Ishikawa (cell line): ENCODE data around the gene TMEFF2.

ENCODE experiments used
- CEBPB ChIP-seq: IDR thresholded peaks from 2 replicates; pipeline ENCODE4 v1.6.1; 2012
- CREB1 ChIP-seq: IDR thresholded peaks from 2 replicates; pipeline ENCODE4 v1.6.1; 2012; ENCODE audit warnings: low read depth
- EGR1 ChIP-seq: IDR thresholded peaks from 2 replicates; pipeline ENCODE4 v1.6.1; 2012
- EP300 ChIP-seq: IDR thresholded peaks from 2 replicates; pipeline ENCODE4 v1.6.1; 2012; ENCODE audit warnings: borderline replicate concordance
- FOXM1 ChIP-seq: IDR thresholded peaks from 2 replicates; pipeline ENCODE4 v1.6.1; 2012; ENCODE audit warnings: low read depth, borderline replicate concordance
- NFIC ChIP-seq: IDR thresholded peaks from 2 replicates; pipeline ENCODE4 v1.6.1; 2012
- RAD21 ChIP-seq: IDR thresholded peaks from 2 replicates; pipeline ENCODE4 v1.6.1; 2012; ENCODE audit warnings: low read depth
- TAF1 ChIP-seq: IDR thresholded peaks from 2 replicates; pipeline ENCODE4 v1.6.1; 2012; ENCODE audit warnings: low read depth, mild to moderate bottlenecking
- TCF12 ChIP-seq: IDR thresholded peaks from 2 replicates; pipeline ENCODE4 v1.6.1; 2012; ENCODE audit warnings: low read depth
- TEAD4 ChIP-seq: IDR thresholded peaks from 2 replicates; pipeline ENCODE4 v1.6.1; 2012
- YY1 ChIP-seq: IDR thresholded peaks from 2 replicates; pipeline ENCODE4 v1.6.1; 2012; ENCODE audit warnings: low read depth
- ZBTB7A ChIP-seq: IDR thresholded peaks from 2 replicates; pipeline ENCODE4 v1.6.1; 2012; ENCODE audit warnings: low read depth
- TF ChIP-seq, protein P1 (sequence below): IDR thresholded peaks from 2 replicates; pipeline ENCODE4 v1.6.1; 2012
- TF ChIP-seq, protein P2 (sequence below): IDR thresholded peaks from 2 replicates; pipeline ENCODE4 v1.6.1; 2012; ENCODE audit warnings: low read depth, mild to moderate bottlenecking
- TF ChIP-seq, protein P3 (sequence below): IDR thresholded peaks from 2 replicates; pipeline ENCODE4 v1.6.1; 2012

Gene TMEFF2

GRCh38 chr2:192127434-192127833, 67.3 kb downstream of the TMEFF2 start:
- TF ChIP-seq CREB1 (no peak), TCF12 (no peak), FOXM1 (no peak), ZBTB7A (no peak), EP300 (no peak), EGR1 (no peak), RAD21 (no peak), TEAD4 (no peak), YY1 (no peak)
- TF ChIP-seq, protein P1, sequence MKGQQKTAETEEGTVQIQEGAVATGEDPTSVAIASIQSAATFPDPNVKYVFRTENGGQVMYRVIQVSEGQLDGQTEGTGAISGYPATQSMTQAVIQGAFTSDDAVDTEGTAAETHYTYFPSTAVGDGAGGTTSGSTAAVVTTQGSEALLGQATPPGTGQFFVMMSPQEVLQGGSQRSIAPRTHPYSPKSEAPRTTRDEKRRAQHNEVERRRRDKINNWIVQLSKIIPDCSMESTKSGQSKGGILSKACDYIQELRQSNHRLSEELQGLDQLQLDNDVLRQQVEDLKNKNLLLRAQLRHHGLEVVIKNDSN = no peak
- TF ChIP-seq, protein P2, sequence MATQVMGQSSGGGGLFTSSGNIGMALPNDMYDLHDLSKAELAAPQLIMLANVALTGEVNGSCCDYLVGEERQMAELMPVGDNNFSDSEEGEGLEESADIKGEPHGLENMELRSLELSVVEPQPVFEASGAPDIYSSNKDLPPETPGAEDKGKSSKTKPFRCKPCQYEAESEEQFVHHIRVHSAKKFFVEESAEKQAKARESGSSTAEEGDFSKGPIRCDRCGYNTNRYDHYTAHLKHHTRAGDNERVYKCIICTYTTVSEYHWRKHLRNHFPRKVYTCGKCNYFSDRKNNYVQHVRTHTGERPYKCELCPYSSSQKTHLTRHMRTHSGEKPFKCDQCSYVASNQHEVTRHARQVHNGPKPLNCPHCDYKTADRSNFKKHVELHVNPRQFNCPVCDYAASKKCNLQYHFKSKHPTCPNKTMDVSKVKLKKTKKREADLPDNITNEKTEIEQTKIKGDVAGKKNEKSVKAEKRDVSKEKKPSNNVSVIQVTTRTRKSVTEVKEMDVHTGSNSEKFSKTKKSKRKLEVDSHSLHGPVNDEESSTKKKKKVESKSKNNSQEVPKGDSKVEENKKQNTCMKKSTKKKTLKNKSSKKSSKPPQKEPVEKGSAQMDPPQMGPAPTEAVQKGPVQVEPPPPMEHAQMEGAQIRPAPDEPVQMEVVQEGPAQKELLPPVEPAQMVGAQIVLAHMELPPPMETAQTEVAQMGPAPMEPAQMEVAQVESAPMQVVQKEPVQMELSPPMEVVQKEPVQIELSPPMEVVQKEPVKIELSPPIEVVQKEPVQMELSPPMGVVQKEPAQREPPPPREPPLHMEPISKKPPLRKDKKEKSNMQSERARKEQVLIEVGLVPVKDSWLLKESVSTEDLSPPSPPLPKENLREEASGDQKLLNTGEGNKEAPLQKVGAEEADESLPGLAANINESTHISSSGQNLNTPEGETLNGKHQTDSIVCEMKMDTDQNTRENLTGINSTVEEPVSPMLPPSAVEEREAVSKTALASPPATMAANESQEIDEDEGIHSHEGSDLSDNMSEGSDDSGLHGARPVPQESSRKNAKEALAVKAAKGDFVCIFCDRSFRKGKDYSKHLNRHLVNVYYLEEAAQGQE = no peak
- TF ChIP-seq, protein P3, sequence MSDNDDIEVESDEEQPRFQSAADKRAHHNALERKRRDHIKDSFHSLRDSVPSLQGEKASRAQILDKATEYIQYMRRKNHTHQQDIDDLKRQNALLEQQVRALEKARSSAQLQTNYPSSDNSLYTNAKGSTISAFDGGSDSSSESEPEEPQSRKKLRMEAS = no peak

DNA sequence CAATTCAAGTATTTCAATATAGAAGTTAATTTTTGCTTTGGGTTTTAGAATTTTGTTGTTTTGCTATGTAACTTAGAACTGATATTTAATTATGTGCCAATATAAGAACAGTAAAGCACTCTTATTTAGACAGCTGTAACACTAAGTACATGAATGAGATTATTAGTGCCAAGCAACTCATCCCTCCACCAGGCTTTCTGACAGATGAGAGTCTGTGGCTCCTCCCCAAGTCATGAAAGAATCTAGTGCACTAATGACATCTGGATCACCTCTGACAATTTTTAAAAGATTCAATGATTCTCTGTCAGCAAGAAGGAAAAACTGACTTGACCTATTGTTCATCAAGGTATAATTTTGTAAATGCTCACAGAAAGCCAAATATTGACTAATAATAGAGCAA, 67.8 kb downstream of the TMEFF2 start:
- no peak for TF ChIP-seq NFIC
- TF ChIP-seq RAD21 = no peak

GRCh38 chr2:192126426-192126825, 68.3 kb downstream of the TMEFF2 start:
- TF ChIP-seq, protein P1 = no peak
- TF ChIP-seq RAD21 (no peak), TEAD4 (no peak), FOXM1 (no peak), EGR1 (no peak), TCF12 (no peak), CEBPB (no peak), ZBTB7A (no peak), YY1 (no peak), EP300 (no peak)
- TF ChIP-seq, protein P3 = no peak

DNA sequence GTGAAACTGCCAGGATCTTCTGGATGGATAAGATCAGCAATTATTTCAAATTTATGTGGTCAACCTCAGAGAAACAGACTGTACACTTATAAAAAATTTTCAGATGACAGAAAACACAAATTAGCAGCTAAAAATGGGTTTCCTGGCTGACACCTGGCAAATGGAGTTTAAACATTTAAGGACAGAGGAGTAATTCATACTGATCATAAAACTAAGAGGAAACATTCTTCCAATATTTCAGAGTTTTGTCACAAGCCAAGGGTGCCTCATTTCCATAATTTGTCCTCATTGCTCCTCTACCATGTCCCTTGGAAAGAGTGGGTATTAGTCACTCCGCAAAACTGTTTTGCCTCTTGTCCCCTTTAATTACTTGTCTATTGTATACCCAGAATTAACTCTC, 70.2 kb downstream of the TMEFF2 start:
- TF ChIP-seq RAD21 (no peak), NFIC (no peak), ZBTB7A (no peak), FOXM1 (no peak), TEAD4 (no peak), TCF12 (no peak), TAF1 (no peak)
- TF ChIP-seq, protein P2 = no peak
- TF ChIP-seq, protein P1 = no peak

GRCh38 chr2:192123847-192124246, 70.9 kb downstream of the TMEFF2 start:
- TF ChIP-seq RAD21 = no peak
- TF ChIP-seq EP300 = no peak

- TF ChIP-seq, protein P2 = no peak
- TF ChIP-seq CREB1 (no peak), YY1 (no peak), TCF12 (no peak), EP300 (no peak), FOXM1 (no peak), TEAD4 (no peak), ZBTB7A (no peak), NFIC (no peak), RAD21 (no peak), EGR1 (no peak), TAF1 (no peak)
- TF ChIP-seq, protein P3 = no peak
- TF ChIP-seq, protein P1 = no peak
Observed at GRCh38 chr2:192122946-192123345, 71.8 kb downstream of the TMEFF2 start.
